Panc1 (cell line): ENCODE measurements around the gene PABPN1L. TPM values are rescaled to one million over a fixed set of nuclear protein-coding genes. Genes with fewer than 3 reads are reported as not detected.

Source experiments
- ATAC-seq: fragments of 200-7000 bp; cut with Tn5 transposase; 2 replicates; pipeline ENCODE4 v1.9.1; 2020; ENCODE audit warnings: mild to moderate bottlenecking, moderate library complexity
- BruUV-seq: library from RNA; stranded (reverse); fragments of 400-500 nt; replicated peaks from 2 replicates; lab custom pipeline; 2021; lab: Mats Ljungman, UMichigan
- CTCF ChIA-PET: fragments of 300-600 bp; sonication (Branson Sonifier 250); formaldehyde crosslinking; loops from one replicate; lab custom pipeline; 2022; ENCODE audit warnings: antibody characterized with exemption; lab: Charles Lee
- POLR2A ChIA-PET: fragments of 300-600 bp; sonication (Branson Sonifier 250); formaldehyde crosslinking; loops from one replicate; lab custom pipeline; 2022; ENCODE audit warnings: antibody characterized with exemption; lab: Charles Lee
- DNase-seq: peaks from one replicate; pipeline ENCODE4 v3.0.0-alpha.2; 2010; ENCODE audit warnings: low read depth, low spot score
- H3K27ac ChIP-seq: 2 replicates; pipeline ENCODE4 v1.5.1; 2011; ENCODE audit warnings: mild to moderate bottlenecking, low read length, inconsistent platforms
- H3K27me3 ChIP-seq: fragments of 200-500 bp; sonication (Bioruptor generic); 2 replicates; pipeline ENCODE4 v1.6.0; 2014; ENCODE audit warnings: low read length, inconsistent platforms; ENCODE audit not compliant: control insufficient read depth, insufficient read depth
- H3K36me3 ChIP-seq: fragments of 200-500 bp; sonication (Bioruptor generic); 2 replicates; pipeline ENCODE4 v1.5.1; 2014; ENCODE audit warnings: inconsistent platforms, mild to moderate bottlenecking, low read length, moderate library complexity; ENCODE audit not compliant: control insufficient read depth, insufficient read depth
- H3K4me1 ChIP-seq: 2 replicates; pipeline ENCODE4 v1.5.1; 2011; ENCODE audit warnings: inconsistent platforms, mild to moderate bottlenecking, low read length, moderate library complexity; ENCODE audit not compliant: control insufficient read depth, insufficient read depth
- H3K4me3 ChIP-seq, 2 experiments: 2 replicates each; pipeline ENCODE4 v1.5.1; 2011 to 2012; ENCODE audit warnings: low read depth in 2 of 2, low read length in 2 of 2, mild to moderate bottlenecking in 2 of 2, inconsistent platforms in 1 of 2, moderate library complexity in 1 of 2
- H3K9me3 ChIP-seq: fragments of 200-500 bp; sonication (Bioruptor generic); 2 replicates; pipeline ENCODE4 v1.5.1; 2014; ENCODE audit warnings: low read depth, mild to moderate bottlenecking, inconsistent platforms, low read length, moderate library complexity; ENCODE audit not compliant: control insufficient read depth, insufficient read depth
- POLR2AphosphoS5 ChIP-seq: IDR thresholded peaks from 2 replicates; pipeline ENCODE4 v1.6.1; 2012; ENCODE audit warnings: mild to moderate bottlenecking, low read depth, low read length, moderate library complexity
- SIN3A ChIP-seq: IDR thresholded peaks from 2 replicates; pipeline ENCODE4 v1.6.1; 2012; ENCODE audit warnings: low read depth, mild to moderate bottlenecking, low read length, moderate library complexity, borderline replicate concordance; ENCODE audit not compliant: insufficient read depth
- TCF7L2 ChIP-seq: IDR thresholded peaks from 2 replicates; pipeline ENCODE4 v1.6.1; 2011; ENCODE audit warnings: mild to moderate bottlenecking, low read depth, low read length, inconsistent platforms
- in situ Hi-C: cut with HindIII; loops from 2 replicates; pipeline ENCODE4 v1.10.0; 2016; ENCODE audit warnings: low sequenced_read_pairs, low pct_unique_long_range_greater_than_20kb
- intact Hi-C: fragments of 100-400 bp; cut with micrococcal nuclease; formaldehyde crosslinking; loops from one replicate; pipeline ENCODE4 v1.10.0; 2022; ENCODE audit not compliant: unreplicated experiment
- total RNA-seq: library from RNA; stranded (reverse); gene quantifications from one replicate; pipeline ENCODE4 v1.2.1, GENCODE V29; 2021; ENCODE audit not compliant: unreplicated experiment
- TF ChIP-seq, protein P1 (sequence below): fragments of 450-650 bp; IDR thresholded peaks from 2 replicates; pipeline ENCODE4 v1.5.1; 2017; ENCODE audit warnings: mild to moderate bottlenecking
- TF ChIP-seq, protein P2 (sequence below), 2 experiments: IDR thresholded peaks; 2 replicates each; pipeline ENCODE4 v1.6.1; 2011 to 2012; ENCODE audit warnings: low read depth in 2 of 2, control low read depth in 1 of 2, low read length in 1 of 2, mild to moderate bottlenecking in 1 of 2, moderate library complexity in 1 of 2; ENCODE audit not compliant: insufficient read depth in 1 of 2

PABPN1L gene
- total RNA-seq, 1 experiment from 2014 or later, result not detected

DNA sequence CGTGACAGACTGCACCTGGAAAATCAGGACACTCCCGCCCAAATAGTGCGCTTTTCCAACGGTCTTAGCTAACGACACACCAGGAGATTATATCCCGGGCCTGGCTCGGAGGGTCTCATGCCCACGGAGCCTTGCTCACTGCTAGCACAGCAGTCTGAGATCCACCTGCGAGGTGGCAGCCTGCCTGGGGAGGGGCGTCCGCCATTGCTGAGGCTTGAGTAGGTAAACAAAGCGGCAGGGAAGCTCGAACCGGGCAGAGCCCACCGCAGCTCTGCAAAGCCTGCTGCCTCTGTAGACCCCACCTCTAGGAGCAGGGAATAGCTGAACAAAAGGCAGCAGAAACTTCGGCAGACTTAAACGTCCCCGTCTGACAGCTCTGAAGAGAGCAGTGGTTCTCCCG lies 14.8 kb downstream of the PABPN1L start:
- in situ Hi-C loops (no loop called here), intact Hi-C loops (no loop called here)
- Histone ChIP-seq H3K27ac (no peak overlapping the region), H3K4me3 (no peak overlapping the region), H3K27me3 (no peaks in the 10 kb centered on the region), H3K9me3 (no peaks in the 10 kb centered on the region), H3K36me3 (no peaks in the 10 kb centered on the region), H3K4me1 (peaks cover 9% of the 10 kb centered on the region; the same call in 1 of the 2 replicates)
- ChIA-PET POLR2A (no interaction called here), CTCF (no interaction called here)
- no peak for ATAC-seq
- DNase-seq, result no peak
- TF ChIP-seq, protein P1, sequence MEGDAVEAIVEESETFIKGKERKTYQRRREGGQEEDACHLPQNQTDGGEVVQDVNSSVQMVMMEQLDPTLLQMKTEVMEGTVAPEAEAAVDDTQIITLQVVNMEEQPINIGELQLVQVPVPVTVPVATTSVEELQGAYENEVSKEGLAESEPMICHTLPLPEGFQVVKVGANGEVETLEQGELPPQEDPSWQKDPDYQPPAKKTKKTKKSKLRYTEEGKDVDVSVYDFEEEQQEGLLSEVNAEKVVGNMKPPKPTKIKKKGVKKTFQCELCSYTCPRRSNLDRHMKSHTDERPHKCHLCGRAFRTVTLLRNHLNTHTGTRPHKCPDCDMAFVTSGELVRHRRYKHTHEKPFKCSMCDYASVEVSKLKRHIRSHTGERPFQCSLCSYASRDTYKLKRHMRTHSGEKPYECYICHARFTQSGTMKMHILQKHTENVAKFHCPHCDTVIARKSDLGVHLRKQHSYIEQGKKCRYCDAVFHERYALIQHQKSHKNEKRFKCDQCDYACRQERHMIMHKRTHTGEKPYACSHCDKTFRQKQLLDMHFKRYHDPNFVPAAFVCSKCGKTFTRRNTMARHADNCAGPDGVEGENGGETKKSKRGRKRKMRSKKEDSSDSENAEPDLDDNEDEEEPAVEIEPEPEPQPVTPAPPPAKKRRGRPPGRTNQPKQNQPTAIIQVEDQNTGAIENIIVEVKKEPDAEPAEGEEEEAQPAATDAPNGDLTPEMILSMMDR, result no peak
- no peak for TF ChIP-seq POLR2AphosphoS5
- TF ChIP-seq SIN3A, result no peak
- TF ChIP-seq, protein P2, sequence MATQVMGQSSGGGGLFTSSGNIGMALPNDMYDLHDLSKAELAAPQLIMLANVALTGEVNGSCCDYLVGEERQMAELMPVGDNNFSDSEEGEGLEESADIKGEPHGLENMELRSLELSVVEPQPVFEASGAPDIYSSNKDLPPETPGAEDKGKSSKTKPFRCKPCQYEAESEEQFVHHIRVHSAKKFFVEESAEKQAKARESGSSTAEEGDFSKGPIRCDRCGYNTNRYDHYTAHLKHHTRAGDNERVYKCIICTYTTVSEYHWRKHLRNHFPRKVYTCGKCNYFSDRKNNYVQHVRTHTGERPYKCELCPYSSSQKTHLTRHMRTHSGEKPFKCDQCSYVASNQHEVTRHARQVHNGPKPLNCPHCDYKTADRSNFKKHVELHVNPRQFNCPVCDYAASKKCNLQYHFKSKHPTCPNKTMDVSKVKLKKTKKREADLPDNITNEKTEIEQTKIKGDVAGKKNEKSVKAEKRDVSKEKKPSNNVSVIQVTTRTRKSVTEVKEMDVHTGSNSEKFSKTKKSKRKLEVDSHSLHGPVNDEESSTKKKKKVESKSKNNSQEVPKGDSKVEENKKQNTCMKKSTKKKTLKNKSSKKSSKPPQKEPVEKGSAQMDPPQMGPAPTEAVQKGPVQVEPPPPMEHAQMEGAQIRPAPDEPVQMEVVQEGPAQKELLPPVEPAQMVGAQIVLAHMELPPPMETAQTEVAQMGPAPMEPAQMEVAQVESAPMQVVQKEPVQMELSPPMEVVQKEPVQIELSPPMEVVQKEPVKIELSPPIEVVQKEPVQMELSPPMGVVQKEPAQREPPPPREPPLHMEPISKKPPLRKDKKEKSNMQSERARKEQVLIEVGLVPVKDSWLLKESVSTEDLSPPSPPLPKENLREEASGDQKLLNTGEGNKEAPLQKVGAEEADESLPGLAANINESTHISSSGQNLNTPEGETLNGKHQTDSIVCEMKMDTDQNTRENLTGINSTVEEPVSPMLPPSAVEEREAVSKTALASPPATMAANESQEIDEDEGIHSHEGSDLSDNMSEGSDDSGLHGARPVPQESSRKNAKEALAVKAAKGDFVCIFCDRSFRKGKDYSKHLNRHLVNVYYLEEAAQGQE (IDR thresholded peaks at IDR 0.05; ENCODE audit: insufficient read depth in 1 of 2, low read depth in 2 of 2, low read length in 1 of 2), result no peak
- TF ChIP-seq TCF7L2, result no peak
- BruUV-seq, result no TSS peak

DNA sequence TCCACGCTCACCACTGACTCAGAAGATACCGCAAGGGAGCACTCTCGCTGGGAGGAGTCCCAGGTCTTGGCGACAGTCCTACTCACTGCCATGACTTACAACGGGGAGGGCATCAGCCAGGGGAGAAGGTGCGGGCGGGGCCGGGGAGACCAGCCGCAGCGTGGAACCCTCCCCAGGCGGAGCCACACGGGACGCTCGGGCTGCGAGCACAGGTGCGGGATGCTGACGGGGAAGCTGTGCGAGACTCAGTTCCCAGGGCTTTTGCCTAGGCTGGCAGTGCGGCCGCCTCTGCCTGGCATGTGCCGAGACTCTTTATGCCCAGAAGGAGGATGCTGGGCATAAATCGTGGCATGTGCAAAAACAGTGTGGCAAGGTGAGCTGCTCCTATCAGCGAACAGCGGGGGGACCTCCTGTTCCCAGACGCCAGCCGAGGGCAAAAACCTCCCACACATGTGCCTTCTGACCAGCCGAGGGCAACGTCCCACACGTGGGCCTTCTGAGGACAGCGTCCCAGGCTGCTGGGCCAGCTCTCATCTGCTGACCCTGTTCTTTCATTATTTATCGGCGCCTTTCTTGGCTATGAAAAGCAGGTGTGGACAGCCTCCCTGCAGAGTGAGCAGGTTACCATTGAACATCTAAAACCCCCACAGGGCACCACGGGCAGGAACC lies 15.8 kb downstream of the PABPN1L start:
- Histone ChIP-seq H3K9me3 (no peaks in the 10 kb centered on the region), H3K4me3 (no peak overlapping the region), H3K36me3 (no peaks in the 10 kb centered on the region), H3K4me1 (peaks cover 7% of the 10 kb centered on the region; the same call in 1 of the 2 replicates), H3K27ac (no peak overlapping the region), H3K27me3 (no peaks in the 10 kb centered on the region)
- in situ Hi-C loops (no loop called here), intact Hi-C loops (no loop called here)
- DNase-seq, result no peak
- TF ChIP-seq TCF7L2 (no peak), SIN3A (no peak), POLR2AphosphoS5 (no peak)
- TF ChIP-seq, protein P2 (IDR thresholded peaks at IDR 0.05; ENCODE audit: insufficient read depth in 1 of 2, low read depth in 2 of 2, low read length in 1 of 2), result no peak
- TF ChIP-seq, protein P1, result no peak
- no peak for ATAC-seq
- BruUV-seq, result no TSS peak
- ChIA-PET POLR2A (no interaction called here), CTCF (no interaction called here)
